HG03103 (cell line): ENCODE data around the gene GLI2.

Experiments
- ATAC-seq: cut with Tn5 transposase; IDR thresholded peaks from one replicate; pipeline ENCODE4 v1.9.1; 2021; ENCODE audit warnings: low read depth; ENCODE audit not compliant: unreplicated experiment

GLI2 gene

DNA sequence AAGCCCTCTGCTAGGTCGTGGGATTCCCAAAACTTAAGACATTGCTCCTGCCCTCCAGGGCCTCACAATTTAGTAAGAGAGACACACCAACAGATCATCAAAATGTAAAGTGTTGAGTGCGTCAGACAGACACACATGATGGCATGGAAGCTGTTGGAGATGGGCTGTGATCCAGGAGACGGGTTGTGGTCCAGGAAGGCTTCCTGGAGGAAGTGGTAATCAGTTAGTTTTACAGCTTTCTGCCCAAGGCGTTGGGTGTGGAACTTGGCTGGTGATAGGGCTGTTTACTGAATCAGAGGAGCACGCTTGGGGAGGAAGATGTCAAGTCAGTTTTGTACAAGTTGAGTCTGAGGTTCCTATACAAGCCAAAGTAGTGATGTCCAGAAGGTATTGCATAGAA is 24.0 kb upstream of the GLI2 start:
- ATAC-seq = no peak

DNA sequence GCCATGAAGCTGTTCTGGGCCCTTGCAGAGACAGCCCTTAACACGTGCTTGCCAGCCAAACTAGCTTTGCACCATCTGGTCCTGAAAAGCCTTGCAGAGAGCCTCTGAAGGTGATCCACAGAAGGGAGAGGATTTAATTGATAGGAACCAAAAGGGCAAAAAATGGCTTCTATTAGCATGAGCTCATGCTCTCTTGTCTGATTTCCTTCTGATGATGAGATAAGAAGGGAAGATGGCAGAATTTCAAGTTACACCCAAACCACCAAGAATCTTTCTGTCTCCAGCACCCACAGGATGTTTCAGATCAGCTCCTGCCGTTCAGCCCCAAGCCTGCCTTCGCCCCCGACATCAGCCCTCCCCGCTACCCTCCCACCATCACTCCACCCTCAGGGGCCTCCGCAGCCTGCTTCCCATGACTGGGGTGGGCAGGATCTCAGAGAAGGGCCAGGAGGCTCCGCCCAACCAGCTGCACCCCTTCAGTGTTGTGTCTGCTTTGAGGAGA is 23.4 kb upstream of the GLI2 start:
- no peak for ATAC-seq

DNA sequence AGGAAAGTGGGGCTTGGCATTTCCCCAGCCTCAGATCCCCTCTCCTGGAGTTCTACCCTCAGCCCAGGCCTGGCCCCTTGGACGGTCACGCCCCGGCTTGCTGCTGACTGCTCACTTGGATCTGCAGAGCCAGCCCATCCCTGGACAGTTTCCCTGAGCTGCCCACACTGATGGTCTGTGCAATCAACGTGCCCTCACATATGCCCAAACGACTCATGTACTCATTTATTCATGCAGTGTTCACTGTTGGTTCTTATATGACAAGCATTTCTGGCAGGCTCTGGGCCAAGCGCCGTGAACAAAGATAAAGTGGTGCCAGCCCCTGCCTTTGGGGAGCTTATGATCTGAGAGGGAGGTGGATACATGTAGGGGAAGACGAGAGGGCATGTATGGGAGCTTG is 20.3 kb upstream of the GLI2 start:
- no peak for ATAC-seq

DNA sequence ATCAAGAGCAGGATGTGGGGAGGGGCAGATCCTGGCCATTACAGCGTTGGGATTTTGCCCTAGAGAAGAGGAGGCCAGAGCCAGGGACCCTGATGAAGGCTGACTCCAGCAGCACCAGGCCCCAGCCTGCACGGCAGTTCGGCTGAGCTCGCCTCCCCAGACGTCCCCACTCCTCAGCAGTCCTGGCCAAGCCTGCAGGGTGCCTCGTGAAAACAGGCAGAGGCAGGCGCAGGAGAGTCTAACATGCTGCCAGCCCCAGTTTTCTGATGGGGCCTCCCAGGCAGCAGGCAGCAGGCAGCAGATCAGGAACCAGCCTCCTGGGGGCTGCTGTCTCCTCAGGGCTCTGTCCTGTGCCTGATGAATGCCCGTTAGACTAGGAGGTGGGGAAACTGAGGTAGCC is 19.7 kb upstream of the GLI2 start:
- ATAC-seq = no peak

DNA sequence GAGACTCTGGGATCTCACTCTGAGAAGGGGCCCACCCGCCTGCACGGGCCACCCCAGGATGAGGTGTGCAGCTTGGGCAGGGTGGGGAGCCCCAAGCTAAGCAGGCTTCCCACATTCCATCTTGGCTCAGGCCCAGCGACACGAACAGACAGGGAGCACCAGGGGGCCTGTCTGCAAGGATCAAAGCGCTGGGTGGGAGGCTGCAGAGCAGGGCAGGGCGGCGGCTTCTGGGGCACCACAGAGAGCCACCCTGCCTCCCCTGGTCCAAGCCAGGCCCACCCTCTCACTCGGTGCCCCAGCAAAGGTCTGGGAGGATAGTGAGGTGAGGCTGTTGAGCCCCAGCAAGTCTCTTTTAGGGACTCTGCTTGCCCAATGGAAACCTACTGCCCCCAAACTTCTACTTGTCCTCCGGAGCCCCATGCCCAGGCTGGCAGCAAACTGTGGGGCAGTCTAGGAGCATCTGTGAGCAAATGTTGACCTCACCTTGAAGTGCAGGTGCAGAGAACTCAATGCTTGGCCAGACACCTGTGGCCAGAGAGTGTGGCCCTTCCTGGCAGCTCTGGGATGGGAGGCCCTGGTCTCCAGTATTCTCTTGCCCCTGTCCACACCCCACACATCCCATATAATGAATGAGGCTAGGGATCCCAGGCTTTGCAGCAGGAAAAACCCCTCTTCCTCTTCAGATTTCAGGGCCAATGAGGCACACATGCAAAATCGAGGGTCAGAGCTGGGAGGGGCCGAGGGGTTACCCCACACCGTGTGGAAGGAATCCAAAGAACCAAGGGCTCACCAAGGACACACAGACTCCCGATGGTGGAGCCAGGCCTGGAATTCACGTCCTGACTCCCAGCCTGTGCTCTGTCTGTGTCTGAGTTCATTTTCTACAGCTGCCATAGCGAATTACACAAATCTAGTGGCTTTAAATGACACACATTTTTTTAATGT is 18.8 kb upstream of the GLI2 start:
- no peak for ATAC-seq

DNA sequence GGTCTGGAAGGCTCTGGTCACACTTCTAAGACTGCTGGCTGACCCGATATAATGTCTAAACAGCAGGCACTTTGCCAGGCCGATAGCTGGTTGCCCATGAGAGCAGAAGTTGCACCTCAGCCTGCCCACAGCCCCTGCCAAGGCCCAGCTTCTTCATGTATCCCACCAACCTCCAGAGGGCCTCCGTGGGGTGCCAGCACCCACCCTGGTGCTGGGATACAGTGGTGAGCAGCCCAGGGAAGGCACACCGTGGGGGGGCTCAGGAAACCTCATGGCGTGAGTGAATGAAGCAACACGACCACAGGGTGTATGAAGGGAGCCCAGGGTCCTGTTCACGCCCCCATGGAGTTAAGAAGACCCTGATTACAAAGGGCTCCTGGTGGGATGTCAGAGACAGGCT is 16.2 kb upstream of the GLI2 start:
- ATAC-seq = no peak

DNA sequence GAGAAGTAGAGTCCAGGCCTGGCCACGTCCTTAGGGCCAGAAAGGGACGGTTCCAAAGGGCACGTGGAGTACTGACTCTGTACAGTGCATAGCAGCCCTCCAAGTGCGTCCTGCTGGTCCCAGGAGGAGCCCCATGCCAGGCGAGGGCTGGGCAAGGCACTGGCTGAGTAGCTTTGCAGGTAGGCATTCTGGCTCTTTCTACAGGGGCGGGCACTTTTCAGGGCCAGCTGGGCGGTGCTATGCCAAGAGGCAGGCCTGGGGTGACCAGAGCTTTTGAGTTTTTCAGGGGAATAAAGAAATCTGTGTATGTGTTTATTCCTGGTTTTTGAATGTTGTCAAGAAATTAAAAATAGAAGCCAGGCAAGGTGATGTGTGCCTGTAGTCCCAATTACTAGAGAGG is 15.4 kb upstream of the GLI2 start:
- ATAC-seq = no peak

DNA sequence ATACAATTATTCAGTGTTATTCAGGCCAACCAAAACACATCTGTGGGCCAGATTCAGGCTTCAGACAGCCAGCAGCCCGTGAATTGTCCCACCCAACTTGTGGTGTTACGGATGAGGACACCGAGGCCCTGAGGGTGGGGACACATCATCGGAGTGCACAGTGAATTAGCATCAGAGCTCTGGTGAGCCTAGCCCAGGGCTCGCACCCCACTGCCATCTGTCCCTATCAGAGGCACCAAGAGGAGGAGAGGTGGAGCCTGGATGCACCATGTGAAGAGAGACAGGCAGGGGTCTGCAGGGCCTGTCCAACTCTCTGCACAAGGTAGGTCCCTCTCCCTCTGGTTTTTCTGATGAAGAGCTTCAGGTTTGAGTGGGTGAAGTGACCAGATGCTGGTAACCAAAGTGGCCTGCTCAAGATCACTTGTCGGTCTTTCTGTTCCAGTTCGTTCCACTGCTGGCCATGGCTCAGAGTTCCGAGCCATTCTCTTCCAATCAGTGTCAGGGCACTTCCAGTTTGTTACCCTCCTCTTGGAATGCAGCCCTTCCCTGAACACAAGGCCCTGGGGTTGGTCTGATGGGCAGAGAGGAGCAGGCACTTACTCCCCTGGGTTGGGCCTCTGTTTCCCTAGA is 14.8 kb upstream of the GLI2 start:
- no peak for ATAC-seq

DNA sequence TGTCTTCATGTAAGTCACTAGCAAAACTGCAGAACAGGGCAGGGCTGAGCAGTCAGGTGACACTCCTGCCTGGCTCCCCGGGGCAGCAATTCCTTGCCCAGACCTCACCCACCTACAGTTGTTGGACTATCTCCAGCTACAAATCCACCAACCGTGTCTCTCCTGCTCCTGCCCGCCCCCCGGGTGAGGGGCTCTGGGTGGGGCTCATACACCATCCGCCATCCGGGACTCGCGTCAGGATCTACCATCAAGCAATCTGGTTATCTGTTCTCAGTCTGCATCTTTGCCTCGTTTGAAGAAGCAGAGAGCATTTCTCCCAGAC is 13.5 kb upstream of the GLI2 start:
- ATAC-seq = no peak

DNA sequence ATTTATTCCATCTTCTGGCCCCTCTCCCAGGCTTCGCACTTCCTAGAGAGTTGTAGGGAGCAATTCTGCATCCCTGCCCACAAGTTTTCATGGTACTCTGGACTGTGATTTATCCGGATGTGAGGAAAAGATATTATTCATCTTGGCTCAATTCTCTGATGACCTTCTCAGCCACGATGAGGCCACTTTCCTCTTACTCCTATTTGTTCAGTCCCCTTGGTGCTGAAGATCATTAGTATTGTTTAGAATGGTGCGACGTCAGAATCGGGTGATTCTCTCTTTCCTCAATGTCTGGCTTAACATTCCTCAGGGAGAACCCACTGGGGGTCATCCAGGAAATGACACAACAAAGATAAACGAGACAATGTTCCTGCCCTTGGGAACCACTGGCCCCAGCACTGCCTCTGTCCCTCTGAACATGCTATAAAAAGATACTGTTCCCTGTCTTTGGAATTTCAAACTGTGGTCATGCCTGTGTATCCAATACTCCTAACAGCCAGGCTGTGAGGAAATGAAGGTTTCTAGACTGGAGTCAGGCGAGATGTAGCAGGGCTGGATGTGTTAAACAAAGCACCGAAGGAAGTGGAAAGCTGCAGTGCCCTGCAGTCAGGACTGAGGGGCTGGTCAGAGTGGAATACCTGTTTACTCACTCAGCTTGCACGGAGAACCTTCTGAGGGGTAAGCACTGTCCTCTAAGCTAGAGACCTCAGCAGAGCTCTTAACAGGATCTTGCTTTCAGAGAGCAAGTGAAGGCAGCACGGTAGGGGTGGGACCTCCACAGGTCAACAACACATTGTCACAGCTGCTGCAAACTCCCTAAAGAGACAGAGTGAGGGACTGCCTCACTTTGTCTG is 12.9 kb upstream of the GLI2 start:
- no peak for ATAC-seq

DNA sequence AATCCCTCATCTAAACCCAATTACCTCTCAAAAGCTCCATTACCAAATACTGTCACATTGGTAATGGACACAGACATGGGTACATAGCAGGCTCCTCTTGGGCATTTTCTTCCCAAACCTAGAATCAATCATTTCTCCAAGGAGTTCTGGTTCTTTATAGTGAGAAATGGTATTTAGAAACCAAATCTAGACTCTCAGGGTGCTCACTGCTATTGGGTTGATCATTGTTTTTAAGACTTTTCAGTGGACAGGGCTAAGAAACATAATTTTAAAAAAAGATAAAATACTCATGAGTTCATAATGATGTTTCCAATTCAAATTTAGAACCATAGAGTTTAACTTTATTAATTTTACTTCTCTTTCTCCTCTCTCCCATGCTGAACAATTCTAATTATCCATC is 9.4 kb upstream of the GLI2 start:
- no peak for ATAC-seq

DNA sequence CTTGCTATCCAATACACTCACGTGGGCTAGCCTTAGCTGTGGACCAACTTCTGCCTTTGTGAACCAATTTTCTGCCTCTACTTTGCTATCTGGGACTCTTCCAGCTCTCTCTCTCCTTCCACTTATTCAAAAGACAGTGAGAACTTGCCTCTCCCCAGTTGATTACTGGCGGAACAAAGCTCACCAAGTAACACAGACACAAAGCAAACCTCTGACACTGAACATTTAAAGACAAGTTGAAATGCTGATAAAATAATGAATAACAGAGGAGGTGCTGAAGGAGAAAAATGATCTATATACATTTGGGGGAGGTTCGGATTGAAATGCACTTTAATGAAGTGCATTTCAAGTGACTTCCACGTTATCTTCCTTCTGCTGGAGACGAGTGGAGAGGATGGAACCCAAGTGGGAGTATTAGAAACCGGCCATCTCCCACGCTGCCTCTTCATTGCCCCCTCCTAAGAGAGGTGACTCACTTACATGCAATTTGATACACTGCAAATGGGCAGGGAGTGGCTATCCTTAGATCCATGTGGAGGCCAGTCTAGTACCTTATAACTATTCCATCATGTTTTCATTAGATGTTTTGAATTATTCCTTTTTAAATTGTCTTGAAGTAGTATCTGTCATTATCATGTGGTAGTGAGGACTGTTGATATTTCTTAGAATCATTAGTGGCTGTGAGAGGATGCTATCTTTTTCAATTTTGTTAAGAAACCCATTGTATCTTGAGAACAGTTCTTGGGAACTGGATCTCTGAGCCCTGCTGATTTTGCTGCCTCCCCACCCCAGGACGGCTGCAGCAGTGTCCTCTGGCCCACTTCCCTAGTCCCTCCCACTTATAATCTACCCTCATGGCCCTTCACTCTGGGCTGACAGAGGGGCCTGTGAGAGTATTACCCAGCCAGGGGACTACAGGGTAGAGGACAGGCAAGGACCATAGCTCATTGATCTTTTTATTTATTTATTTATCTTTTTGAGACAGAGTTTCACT is 6.0 kb upstream of the GLI2 start:
- no peak for ATAC-seq

DNA sequence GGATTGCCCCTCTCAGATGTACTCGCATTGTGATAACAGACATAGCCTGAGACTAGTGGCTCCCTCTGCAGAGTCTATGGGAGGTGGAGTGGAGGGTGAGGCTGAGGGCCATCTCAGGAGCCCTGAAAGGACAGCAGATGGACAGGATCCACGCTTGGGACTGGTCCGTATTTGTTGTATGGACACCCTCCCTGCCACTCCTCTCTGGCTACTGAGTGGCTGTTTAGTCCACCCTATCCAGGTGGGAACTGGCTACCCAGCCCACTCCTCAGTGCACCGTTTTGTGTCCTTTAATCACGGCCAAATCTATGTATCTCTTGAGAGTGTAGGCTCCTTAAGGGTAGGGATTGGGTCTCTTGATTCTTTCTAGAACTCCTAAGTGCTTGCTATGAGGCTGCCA is 4.5 kb upstream of the GLI2 start:
- ATAC-seq = no peak

DNA sequence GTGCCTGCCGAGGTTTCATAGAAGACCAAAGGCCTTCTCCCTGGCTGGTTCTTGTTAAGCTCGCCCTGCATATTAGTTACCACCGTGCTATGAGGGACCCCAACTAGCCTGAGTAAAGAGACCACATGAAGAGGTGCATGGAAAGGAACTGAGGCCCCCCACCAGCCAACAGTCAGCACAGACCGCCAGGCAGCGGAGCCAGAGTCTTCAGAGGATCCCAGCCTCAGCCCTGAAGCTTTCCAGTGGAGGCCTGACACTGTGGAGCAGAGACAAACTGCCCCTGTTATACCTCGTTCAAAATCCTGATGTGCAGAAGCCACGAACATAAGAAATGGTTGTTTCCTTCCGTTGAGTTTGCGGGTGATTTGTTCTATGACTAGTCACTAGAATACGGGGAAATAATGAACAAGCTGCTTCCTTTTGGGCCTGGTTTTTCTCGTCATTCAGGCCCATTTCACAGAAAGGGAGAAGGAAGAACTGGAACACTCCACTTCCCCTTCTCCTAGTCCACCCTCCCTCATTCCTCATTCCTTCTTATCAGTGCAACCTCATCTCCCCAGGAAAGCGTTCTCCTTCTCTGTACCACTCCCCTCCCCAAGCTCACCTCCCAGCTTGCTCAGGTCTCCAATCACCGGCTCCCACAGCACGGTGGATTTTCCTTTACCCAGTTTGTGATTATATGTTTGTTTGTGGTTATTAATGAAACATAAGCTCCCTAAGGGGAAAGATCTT is 3.0 kb upstream of the GLI2 start:
- no peak for ATAC-seq

DNA sequence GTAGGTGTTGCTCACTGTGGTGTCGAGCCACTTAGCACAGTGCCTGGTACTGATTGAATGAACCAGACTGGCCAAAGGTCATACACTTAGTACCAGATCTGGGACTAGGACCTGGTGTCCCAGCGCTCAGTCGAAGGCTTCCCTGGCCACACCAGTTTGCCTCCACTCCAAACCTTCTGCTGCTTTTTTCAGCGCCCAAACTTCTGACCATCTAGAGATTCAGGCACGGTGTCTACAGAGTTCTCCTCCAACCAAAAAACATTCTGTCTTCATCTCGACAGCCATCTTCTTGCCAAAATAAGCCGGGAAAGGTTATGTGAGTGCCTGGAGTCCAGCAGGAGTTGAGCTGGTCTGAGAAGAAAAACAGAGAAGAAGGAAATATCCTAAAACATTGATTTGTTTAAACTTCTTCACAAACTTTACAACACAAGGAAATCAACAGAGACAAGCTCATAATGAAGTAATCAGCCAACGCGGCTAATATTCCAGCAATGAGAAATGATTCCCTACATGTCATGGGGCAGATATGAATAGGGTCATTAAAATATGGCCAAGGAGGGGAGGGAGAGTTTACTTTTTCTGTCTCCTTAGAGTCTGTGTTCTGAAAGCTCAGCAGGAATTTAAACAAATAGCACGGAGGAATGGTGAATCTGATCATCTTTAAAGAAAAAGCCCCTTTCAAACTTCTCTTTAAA is 2.3 kb upstream of the GLI2 start:
- no peak for ATAC-seq

DNA sequence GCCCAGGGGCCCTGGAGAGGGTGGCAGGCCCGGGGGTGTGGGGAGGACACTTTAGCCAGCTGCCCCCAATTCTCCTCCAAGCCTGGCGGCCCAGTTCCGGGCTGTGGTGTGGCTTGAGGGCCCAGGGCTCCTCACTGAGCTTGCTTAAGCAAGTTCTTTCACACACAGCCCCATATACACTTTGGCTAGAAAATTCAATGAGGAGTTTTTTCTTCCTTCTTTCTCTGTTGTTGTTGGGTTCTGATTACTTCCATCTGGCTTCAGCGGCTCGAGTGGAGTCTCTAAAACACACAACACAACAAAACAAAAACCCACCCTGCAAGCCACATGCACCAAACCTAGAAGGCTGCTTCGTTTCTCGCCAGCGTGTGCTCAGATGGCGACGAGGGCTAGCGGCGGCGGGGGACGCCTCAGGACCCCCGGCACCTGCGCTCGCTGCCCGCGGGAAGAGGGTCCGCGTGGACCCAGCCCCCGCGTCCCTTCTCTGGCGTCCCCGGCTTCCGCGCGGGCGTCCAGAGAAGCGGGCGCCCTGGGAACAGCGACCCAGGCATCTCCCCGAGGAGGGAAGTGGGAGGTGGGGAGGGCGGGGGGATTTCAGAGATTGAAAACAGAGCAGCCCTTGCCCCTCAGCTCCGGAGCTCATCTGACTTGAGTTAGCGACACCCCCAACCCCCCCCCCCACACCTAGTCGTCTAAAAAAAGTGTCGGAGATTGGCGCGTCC is 577 bp upstream of the GLI2 start:
- no peak for ATAC-seq

DNA sequence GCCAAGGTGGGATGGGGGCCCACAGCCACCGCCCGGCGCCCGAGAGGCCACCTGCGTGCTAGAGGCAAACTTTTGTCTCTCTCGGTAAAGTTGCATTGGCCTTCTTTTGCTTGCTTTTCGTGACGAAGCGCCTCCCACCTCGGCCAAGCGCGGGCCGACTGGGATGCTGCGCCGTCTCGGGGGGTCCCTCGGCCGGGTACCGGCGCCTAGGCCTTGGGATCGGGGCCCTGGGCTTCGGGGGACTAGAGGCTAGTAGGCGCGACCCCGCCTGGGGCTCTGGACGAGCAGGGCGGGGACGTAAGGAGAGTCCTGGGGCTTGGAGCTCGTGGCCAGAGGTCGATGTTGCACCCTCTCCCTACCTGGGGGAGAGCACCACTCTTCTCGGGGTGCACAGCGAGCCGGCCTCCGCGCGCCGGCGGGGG is 545 bp downstream of the GLI2 start:
- no peak for ATAC-seq
